ENCODE measurements around the gene HNRNPLL. TPM values are rescaled to one million over a fixed set of nuclear protein-coding genes. Genes with fewer than 3 reads are reported as not detected.
"Not testable (repeated sequence)": the region's sequence is repeated elsewhere in the genome, so short reads cannot be mapped to it uniquely, and the experiment has no call there.

Gene HNRNPLL
- 10 to 100 TPM; 53.5 to 59.8 TPM for total RNA-seq

GRCh38 chr2:38602732-38603401 is at the start of gene HNRNPLL:
Gene HNRNPLL (minus strand): TSS chr2:38602928. CDS start chr2:38602626, 302 bp downstream.
- Mint-ChIP-seq H3K4me1 (peaks cover 48% of the 10 kb centered on the region), H3K9me3 (ENCODE audit: low read depth) (no peaks in the 10 kb centered on the region), H3K27me3 (no peaks in the 10 kb centered on the region), H3K36me3 (ENCODE audit: low read depth) (peaks cover 26% of the 10 kb centered on the region), H3K27ac (peak within 1 kb of the TSS; percentile 94), H3K4me3 (peak within 1 kb of the TSS; percentile 76)
- CTCF ChIA-PET, result interaction anchor here (0.5 to 18.0 kb wide), 37 partner anchors 8 to 222 kb away, joined by 3 to 215 read pairs (median 5); partner anchors contain the start of gene GALM
- DNase-seq (peak; percentile 99), ATAC-seq (peak; percentile 87)
- POLR2A ChIA-PET, result interaction anchor here (0.6 to 3.0 kb wide), 8 partner anchors 50 to 227 kb away, joined by 3 to 19 read pairs (median 4); partner anchors contain the start of genes GALM and SRSF7
- intact Hi-C loops (cut with DNase I, micrococcal nuclease), result loop anchor here (1.0 to 5.0 kb wide), 14 partner anchors 50 to 519 kb away; partner anchors contain the start of genes ATL2 (in 2 of the 2), SRSF7 (in 2 of the 2), GEMIN6 (in 1 of the 2) and SOS1 (in 1 of the 2)

GRCh38 chr2:38650717-38651116 is 48.0 kb upstream of the HNRNPLL start:
- POLR2A ChIA-PET, result no interaction called here
- Mint-ChIP-seq H3K4me3 (no peak overlapping the region), H3K27ac (peak overlapping the region; percentile 33), H3K27me3 (no peaks in the 10 kb centered on the region), H3K9me3 (ENCODE audit: low read depth) (no peaks in the 10 kb centered on the region), H3K4me1 (peaks cover 60% of the 10 kb centered on the region), H3K36me3 (ENCODE audit: low read depth) (no peaks in the 10 kb centered on the region)
- CTCF ChIA-PET, result interaction anchor here (0.5 to 4.3 kb wide), 4 partner anchors 16 to 83 kb away, joined by 3 to 51 read pairs (median 16); partner anchors contain the start of genes GALM and HNRNPLL
- ATAC-seq (no peak), DNase-seq (no peak)
- intact Hi-C loops (cut with DNase I, micrococcal nuclease), result no loop called here

GRCh38 chr2:38650012-38650411 is 47.3 kb upstream of the HNRNPLL start:
- no peaks in the 10 kb centered on the region for H3K9me3 Mint-ChIP-seq (ENCODE audit: low read depth)
- no peak overlapping the region for H3K4me3 Mint-ChIP-seq
- H3K27ac Mint-ChIP-seq, result no peak overlapping the region
- ATAC-seq, result no peak
- no peaks in the 10 kb centered on the region for H3K36me3 Mint-ChIP-seq (ENCODE audit: low read depth)
- POLR2A ChIA-PET, result no interaction called here
- CTCF ChIA-PET, result interaction anchor here (0.7 kb wide), 1 partner anchor 84 kb away, joined by 3 read pairs; no protein-coding TSS in a partner anchor
- DNase-seq, result no peak
- intact Hi-C loops (cut with DNase I, micrococcal nuclease), result no loop called here
- H3K4me1 Mint-ChIP-seq, result peaks cover 55% of the 10 kb centered on the region
- H3K27me3 Mint-ChIP-seq, result no peaks in the 10 kb centered on the region

- no peaks in the 10 kb centered on the region for H3K9me3 Mint-ChIP-seq (ENCODE audit: low read depth)
- H3K27me3 Mint-ChIP-seq, result no peaks in the 10 kb centered on the region
- ATAC-seq, result no peak
- intact Hi-C loops (cut with DNase I, micrococcal nuclease), result no loop called here
- H3K4me3 Mint-ChIP-seq, result no peak overlapping the region
- ChIA-PET POLR2A (no interaction called here), CTCF (no interaction called here)
- no peak for DNase-seq
- H3K36me3 Mint-ChIP-seq (ENCODE audit: low read depth), result no peaks in the 10 kb centered on the region
- peaks cover 53% of the 10 kb centered on the region for H3K4me1 Mint-ChIP-seq
- H3K27ac Mint-ChIP-seq, result no peak overlapping the region
Measured at GRCh38 chr2:38649176-38649728, 46.5 kb upstream of the HNRNPLL start.

GRCh38 chr2:38648107-38648761 is 45.5 kb upstream of the HNRNPLL start:
- DNase-seq (no peak), ATAC-seq (no peak)
- POLR2A ChIA-PET, result no interaction called here
- H3K4me1 Mint-ChIP-seq, result peaks cover 48% of the 10 kb centered on the region
- H3K36me3 Mint-ChIP-seq (ENCODE audit: low read depth), result peaks cover 5% of the 10 kb centered on the region
- intact Hi-C loops (cut with DNase I, micrococcal nuclease), result no loop called here
- H3K9me3 Mint-ChIP-seq (ENCODE audit: low read depth), result peaks cover 4% of the 10 kb centered on the region
- peak overlapping the region; percentile 69 for H3K27ac Mint-ChIP-seq
- CTCF ChIA-PET, result interaction anchor here (1.1 kb wide), 1 partner anchor 67 kb away, joined by 3 read pairs; no protein-coding TSS in a partner anchor
- H3K4me3 Mint-ChIP-seq, result no peak overlapping the region
- no peaks in the 10 kb centered on the region for H3K27me3 Mint-ChIP-seq

GRCh38 chr2:38643683-38644511 is 41.2 kb upstream of the HNRNPLL start:
- Mint-ChIP-seq H3K4me1 (peaks cover 32% of the 10 kb centered on the region), H3K4me3 (peak overlapping the region; percentile 48), H3K27ac (peak overlapping the region; percentile 96)
- H3K27me3 Mint-ChIP-seq; intact Hi-C loops (cut with DNase I, micrococcal nuclease); DNase-seq; H3K9me3 Mint-ChIP-seq (ENCODE audit: low read depth); POLR2A ChIA-PET; H3K36me3 Mint-ChIP-seq (ENCODE audit: low read depth): not testable (repeated sequence)
- peak; percentile 78 for ATAC-seq
- CTCF ChIA-PET, result interaction anchor here (1.4 to 1.8 kb wide), 2 partner anchors 22 to 37 kb away, joined by 3 to 4 read pairs; partner anchors contain the start of gene GALM

GRCh38 chr2:38643021-38643671 is 40.4 kb upstream of the HNRNPLL start:
- peak overlapping the region; percentile 48 for H3K4me3 Mint-ChIP-seq
- H3K9me3 Mint-ChIP-seq (ENCODE audit: low read depth), result peaks cover 4% of the 10 kb centered on the region
- H3K27ac Mint-ChIP-seq, result peak overlapping the region; percentile 96
- ChIA-PET CTCF (interaction anchor here (1.4 to 2.7 kb wide), 3 partner anchors 23 to 42 kb away, joined by 3 to 6 read pairs (median 4); partner anchors contain the start of gene GALM), POLR2A (interaction anchor here (0.8 kb wide), 1 partner anchor 96 kb away, joined by 3 read pairs; no protein-coding TSS in a partner anchor)
- H3K27me3 Mint-ChIP-seq, result no peaks in the 10 kb centered on the region
- intact Hi-C loops (cut with DNase I, micrococcal nuclease), result no loop called here
- H3K36me3 Mint-ChIP-seq (ENCODE audit: low read depth), result peaks cover 8% of the 10 kb centered on the region
- no peak for ATAC-seq
- no peak for DNase-seq
- H3K4me1 Mint-ChIP-seq, result peaks cover 31% of the 10 kb centered on the region

GRCh38 chr2:38642373-38643017 is 39.8 kb upstream of the HNRNPLL start:
- H3K36me3 Mint-ChIP-seq (ENCODE audit: low read depth); H3K9me3 Mint-ChIP-seq (ENCODE audit: low read depth); DNase-seq; H3K4me3 Mint-ChIP-seq; ATAC-seq; intact Hi-C loops (cut with DNase I, micrococcal nuclease); H3K27me3 Mint-ChIP-seq: not testable (repeated sequence)
- ChIA-PET POLR2A (interaction anchor here (0.8 kb wide), 1 partner anchor 97 kb away, joined by 3 read pairs; no protein-coding TSS in a partner anchor), CTCF (interaction anchor here (0.6 to 2.7 kb wide), 5 partner anchors 16 to 42 kb away, joined by 3 to 6 read pairs (median 3); partner anchors contain the start of genes GALM and HNRNPLL)
- Mint-ChIP-seq H3K4me1 (peaks cover 27% of the 10 kb centered on the region), H3K27ac (peak overlapping the region; percentile 22)

- peaks cover 1% of the 10 kb centered on the region for H3K9me3 Mint-ChIP-seq (ENCODE audit: low read depth)
- CTCF ChIA-PET, result interaction anchor here (1.4 kb wide), 1 partner anchor 54 kb away, joined by 4 read pairs; no protein-coding TSS in a partner anchor
- H3K4me3 Mint-ChIP-seq, result no peak overlapping the region
- POLR2A ChIA-PET, result no interaction called here
- no peaks in the 10 kb centered on the region for H3K36me3 Mint-ChIP-seq (ENCODE audit: low read depth)
- H3K4me1 Mint-ChIP-seq, result peaks cover 32% of the 10 kb centered on the region
- H3K27me3 Mint-ChIP-seq, result no peaks in the 10 kb centered on the region
- no peak for DNase-seq
- intact Hi-C loops (cut with DNase I, micrococcal nuclease), result no loop called here
- no peak for ATAC-seq
- H3K27ac Mint-ChIP-seq, result no peak overlapping the region
Measured at GRCh38 chr2:38636069-38636468, 33.3 kb upstream of the HNRNPLL start.

GRCh38 chr2:38635139-38635538 is 32.4 kb upstream of the HNRNPLL start:
- no peak overlapping the region for H3K4me3 Mint-ChIP-seq
- ATAC-seq (no peak), DNase-seq (no peak)
- intact Hi-C loops (cut with DNase I, micrococcal nuclease), result no loop called here
- H3K36me3 Mint-ChIP-seq (ENCODE audit: low read depth), result no peaks in the 10 kb centered on the region
- CTCF ChIA-PET, result interaction anchor here (1.0 to 1.2 kb wide), 2 partner anchors 18 to 32 kb away, joined by 3 to 4 read pairs; no protein-coding TSS in a partner anchor
- H3K27ac Mint-ChIP-seq, result no peak overlapping the region
- POLR2A ChIA-PET, result no interaction called here
- H3K27me3 Mint-ChIP-seq, result no peaks in the 10 kb centered on the region
- H3K9me3 Mint-ChIP-seq (ENCODE audit: low read depth), result peaks cover 1% of the 10 kb centered on the region
- H3K4me1 Mint-ChIP-seq, result peaks cover 32% of the 10 kb centered on the region

Measured in activated CD4-positive, alpha-beta T cell treated with anti-CD3 and anti-CD28 coated beads for 36 hours (primary cell).